Stimulated activated CD8-positive, alpha-beta memory T cell treated with anti-CD3 and anti-CD28 coated beads, Interleukin-2, amount 100 ng/mL, for 48 hours (primary cell): Measurements from ENCODE around the gene ZFPL1.

Source experiments
- DNase-seq, 2 donors: peaks; one replicate each; pipeline ENCODE4 v3.0.0-alpha.2; 2020; ENCODE audit warnings: low read depth in 2 of 2

ZFPL1 gene

DNA sequence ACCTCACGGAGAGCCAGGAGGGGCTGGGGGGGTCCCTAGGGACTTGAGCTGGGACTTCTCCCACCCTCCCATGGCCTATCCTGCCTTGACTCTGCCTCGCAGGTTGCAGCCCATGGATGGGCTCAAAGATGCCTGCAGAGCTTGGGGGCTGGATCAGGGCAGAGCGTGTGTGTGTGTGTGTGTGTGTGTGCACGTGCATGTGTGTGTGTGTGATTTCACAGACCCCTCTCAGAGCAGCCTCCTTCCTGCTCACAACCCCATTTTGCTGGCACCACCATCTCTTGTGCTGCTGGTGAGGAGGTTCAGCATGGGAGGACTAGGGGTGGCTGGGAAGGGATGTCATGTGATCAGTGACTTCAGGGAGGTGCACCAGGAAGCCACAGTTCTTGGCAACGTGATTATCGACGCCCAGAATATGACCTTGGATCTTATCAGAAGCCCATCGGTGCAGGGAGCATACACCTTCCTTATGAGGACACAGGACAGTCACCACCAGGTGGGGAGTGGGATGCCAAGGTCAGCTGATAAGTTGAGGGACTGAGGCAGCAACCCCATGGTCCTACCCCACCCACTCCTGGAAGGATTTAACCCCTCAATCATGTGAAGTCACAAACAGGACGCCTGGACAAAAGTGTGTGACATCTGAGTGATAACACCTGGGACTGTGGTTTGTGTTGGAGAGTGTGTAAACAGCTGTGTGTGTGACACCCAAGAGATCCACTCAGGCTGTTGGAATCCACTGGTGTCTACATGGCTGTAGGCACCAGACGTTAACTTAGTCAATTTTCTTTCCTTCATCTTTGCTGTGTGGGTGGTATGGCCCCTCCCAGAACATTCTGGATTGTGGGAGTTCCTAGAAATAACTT is 23.8 kb upstream of the ZFPL1 start:
- no peak for DNase-seq

GRCh38 chr11:65060913-65061408 is 23.1 kb upstream of the ZFPL1 start:
- DNase-seq, result no peak

GRCh38 chr11:65063532-65063931 is 20.5 kb upstream of the ZFPL1 start:
- no peak for DNase-seq

DNA sequence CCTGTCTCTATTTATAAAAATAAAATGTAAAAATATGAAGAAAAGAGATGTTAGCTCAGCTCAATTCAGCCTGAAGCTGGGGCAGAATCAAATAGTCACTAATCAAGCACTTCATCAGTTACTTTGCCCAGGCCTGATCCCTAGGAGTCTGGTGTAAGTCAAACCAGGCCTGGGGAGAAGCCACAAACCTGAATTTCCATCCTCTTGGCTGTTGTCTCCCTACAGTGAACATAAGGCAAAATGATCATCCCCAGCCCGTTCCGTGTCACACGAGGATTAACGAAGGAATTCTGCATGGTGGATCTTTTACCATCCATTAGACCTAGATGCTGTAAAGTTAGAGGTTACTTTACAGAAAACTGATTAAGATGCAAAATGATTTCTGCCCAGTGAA is 19.2 kb upstream of the ZFPL1 start:
- no peak for DNase-seq

GRCh38 chr11:65065851-65066250 is 18.2 kb upstream of the ZFPL1 start:
- no peak for DNase-seq

- DNase-seq, result no peak
These were observed 17.7 kb upstream of the ZFPL1 start for GRCh38 chr11:65066315-65066714.

GRCh38 chr11:65066805-65067291 is 17.2 kb upstream of the ZFPL1 start:
- no peak for DNase-seq

- no peak for DNase-seq
These were observed 16.6 kb upstream of the ZFPL1 start for GRCh38 chr11:65067446-65067845.

GRCh38 chr11:65069217-65069616 is 14.8 kb upstream of the ZFPL1 start:
- no peak for DNase-seq

DNA sequence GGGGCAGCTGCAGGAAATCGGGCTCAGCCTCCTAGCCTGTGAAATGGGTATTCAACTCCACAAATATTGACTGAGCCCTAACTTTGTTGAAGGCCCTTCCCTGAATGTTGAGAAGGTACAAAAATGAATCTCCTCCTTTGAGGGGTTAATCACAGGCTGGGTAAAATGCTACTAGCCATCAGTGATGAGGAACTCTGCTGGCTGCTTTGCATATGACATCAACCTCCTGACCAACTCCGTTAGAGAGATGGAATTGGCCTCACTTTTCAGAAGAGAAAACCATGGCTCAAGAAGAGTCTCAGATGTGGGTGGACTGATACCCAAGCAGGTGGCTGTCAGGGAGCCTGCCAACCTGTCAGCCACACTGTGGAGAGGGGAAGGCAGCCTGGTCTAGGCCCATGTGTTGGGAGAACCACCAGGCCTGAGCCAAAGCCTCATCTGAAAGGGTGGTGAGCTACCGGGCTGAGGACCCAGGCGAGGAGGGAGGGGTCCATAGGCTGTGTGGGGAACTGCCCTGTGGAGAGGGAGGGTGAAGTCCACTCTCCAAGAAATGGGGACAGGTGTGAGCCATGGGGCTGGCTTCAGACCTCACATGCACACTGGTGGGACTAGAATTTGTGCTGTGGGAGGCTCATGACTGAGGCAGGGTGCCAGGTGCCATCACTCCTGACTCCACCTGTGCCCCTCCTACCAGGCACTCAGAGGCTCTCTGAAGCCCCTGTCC is 12.0 kb upstream of the ZFPL1 start:
- DNase-seq, result no peak

DNA sequence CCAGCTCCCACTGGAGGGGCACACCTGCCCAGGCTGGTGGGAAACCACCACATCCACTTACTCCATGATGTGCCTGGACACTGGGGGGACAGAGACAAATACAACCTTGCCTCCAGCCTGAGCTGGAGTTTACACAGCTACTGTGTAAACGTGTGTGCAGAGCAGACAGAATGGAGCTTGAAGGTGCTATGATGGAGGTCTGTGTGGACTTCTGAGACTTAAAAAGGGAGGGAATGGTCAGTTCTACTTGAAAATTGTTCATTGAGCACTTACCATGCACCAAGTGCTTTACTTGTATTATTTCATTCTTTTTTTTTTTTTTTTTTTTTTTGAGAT is 11.4 kb upstream of the ZFPL1 start:
- DNase-seq, result no peak

- DNase-seq, result no peak
These were observed 6.6 kb upstream of the ZFPL1 start for GRCh38 chr11:65077451-65077850.

GRCh38 chr11:65078151-65078550 is 5.9 kb upstream of the ZFPL1 start:
- peak; percentile 43 to 47 for DNase-seq

GRCh38 chr11:65078786-65079342 is 5.2 kb upstream of the ZFPL1 start:
- DNase-seq, result no peak

- DNase-seq, result no peak
These were observed 738 bp upstream of the ZFPL1 start for GRCh38 chr11:65083134-65083833.

GRCh38 chr11:65084598-65085375 is 765 bp downstream of the ZFPL1 start:
- DNase-seq, result no peak

DNA sequence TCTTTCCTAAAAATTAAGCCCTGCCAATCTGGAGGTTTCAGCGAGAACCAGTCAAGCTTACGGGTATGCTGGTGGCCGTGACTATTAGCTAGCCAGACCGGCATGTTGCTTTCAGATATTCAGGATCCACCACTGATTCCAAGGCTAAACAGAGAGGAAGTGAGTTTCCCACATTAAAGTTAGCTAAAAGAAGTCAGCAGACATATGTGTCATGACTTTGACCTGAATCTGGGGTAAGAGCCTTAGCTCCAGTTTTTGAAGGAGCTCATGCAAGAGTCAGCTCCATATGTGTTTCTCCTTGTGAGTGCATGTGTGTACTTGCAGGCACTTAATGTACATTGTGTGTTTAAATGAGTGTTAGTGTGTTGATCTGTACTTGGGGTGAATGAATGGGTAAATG is 1.4 kb downstream of the ZFPL1 start:
- DNase-seq, result no peak

- no peak for DNase-seq
These were observed 2.8 kb downstream of the ZFPL1 start for GRCh38 chr11:65086809-65087208.

- DNase-seq, result no peak
These were observed 3.2 kb downstream of the ZFPL1 start for GRCh38 chr11:65087216-65087615.

DNA sequence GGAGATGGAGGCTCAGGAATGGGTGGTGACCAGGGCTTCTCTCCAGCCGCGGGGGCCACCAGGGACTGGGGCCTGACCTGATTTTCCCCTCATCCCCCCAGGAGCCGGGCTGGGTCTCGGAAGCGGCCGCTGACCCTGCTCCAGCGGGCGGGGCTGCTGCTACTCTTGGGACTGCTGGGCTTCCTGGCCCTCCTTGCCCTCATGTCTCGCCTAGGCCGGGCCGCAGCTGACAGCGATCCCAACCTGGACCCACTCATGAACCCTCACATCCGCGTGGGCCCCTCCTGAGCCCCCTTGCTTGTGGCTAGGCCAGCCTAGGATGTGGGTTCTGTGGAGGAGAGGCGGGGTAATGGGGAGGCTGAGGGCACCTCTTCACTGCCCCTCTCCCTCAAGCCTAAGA is 3.8 kb downstream of the ZFPL1 start:
- DNase-seq, result no peak

DNA sequence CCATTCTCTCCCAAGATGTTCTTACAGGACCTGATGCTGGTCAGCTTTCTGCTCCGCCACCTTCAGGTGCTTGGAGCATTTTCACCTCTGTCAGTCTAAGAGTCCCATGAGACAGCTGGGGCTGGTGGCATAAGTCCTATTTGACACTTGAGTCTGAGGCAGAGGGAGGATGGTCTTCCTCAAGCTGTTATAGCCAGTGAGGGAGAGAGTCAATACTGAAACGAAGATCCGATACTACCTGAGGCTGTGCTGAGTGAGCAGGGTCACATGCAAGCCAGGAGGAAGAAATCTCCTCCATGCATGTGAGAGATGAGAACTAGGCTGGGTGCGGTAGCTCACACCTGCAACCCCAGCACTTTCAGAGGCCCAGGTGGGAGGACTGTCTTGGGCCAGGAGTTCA is 5.6 kb downstream of the ZFPL1 start:
- no peak for DNase-seq
